GM21515 (cell line): ENCODE data around the gene MGST2.

Experiments used
- ATAC-seq: cut with Tn5 transposase; IDR thresholded peaks from one replicate; pipeline ENCODE4 v1.9.1; 2021; ENCODE audit not compliant: unreplicated experiment

The MGST2 gene

GRCh38 chr4:139669335-139669734 is 3.7 kb downstream of the MGST2 start:
- no peak for ATAC-seq

- no peak for ATAC-seq
Observed at GRCh38 chr4:139669890-139670289, 4.3 kb downstream of the MGST2 start.

GRCh38 chr4:139670775-139671174 is 5.2 kb downstream of the MGST2 start:
- no peak for ATAC-seq

GRCh38 chr4:139672215-139672614 is 6.6 kb downstream of the MGST2 start:
- no peak for ATAC-seq

GRCh38 chr4:139672732-139673131 is 7.1 kb downstream of the MGST2 start:
- no peak for ATAC-seq

GRCh38 chr4:139674875-139675550 is 9.4 kb downstream of the MGST2 start:
- ATAC-seq = peak; percentile 60

- no peak for ATAC-seq
Observed at GRCh38 chr4:139675651-139676050, 10.0 kb downstream of the MGST2 start.

GRCh38 chr4:139676365-139676764 is 10.7 kb downstream of the MGST2 start:
- no peak for ATAC-seq

- ATAC-seq = no peak
Observed at GRCh38 chr4:139676913-139677585, 11.4 kb downstream of the MGST2 start.

GRCh38 chr4:139682309-139682708 is 16.7 kb downstream of the MGST2 start:
- no peak for ATAC-seq

GRCh38 chr4:139682741-139683151 is 17.1 kb downstream of the MGST2 start:
- no peak for ATAC-seq

GRCh38 chr4:139684351-139684750 is 18.7 kb downstream of the MGST2 start:
- ATAC-seq = no peak

GRCh38 chr4:139685180-139685579 is 19.6 kb downstream of the MGST2 start:
- ATAC-seq = no peak

GRCh38 chr4:139686130-139686529 is 20.5 kb downstream of the MGST2 start:
- ATAC-seq = no peak

GRCh38 chr4:139686988-139687387 is 21.4 kb downstream of the MGST2 start:
- ATAC-seq = no peak

- no peak for ATAC-seq
Observed at GRCh38 chr4:139689093-139689722, 23.6 kb downstream of the MGST2 start.

- no peak for ATAC-seq
Observed at GRCh38 chr4:139690419-139690818, 24.8 kb downstream of the MGST2 start.

- no peak for ATAC-seq
Observed at GRCh38 chr4:139692309-139693012, 26.8 kb downstream of the MGST2 start.

- ATAC-seq = no peak
Observed at GRCh38 chr4:139694522-139695107, 29.0 kb downstream of the MGST2 start.

GRCh38 chr4:139696491-139696890 is 30.9 kb downstream of the MGST2 start:
- ATAC-seq = no peak
